Spleen (tissue), 7 donors: ENCODE data around the gene DENR.
"Not testable (repeated sequence)": the region's sequence is repeated elsewhere in the genome, so short reads cannot be mapped to it uniquely, and the experiment has no call there.

Experiments
- POLR2A ChIP-seq, 3 donors: fragments of 450-650 bp; IDR thresholded peaks; one replicate each; pipeline ENCODE4 v1.5.1; 2017; ENCODE audit warnings: antibody characterized with exemption in 3 of 3, mild to moderate bottlenecking in 1 of 3
- POLR2AphosphoS5 ChIP-seq, 3 donors: sonication (generic); formaldehyde crosslinking; IDR thresholded peaks; one replicate each; pipeline ENCODE4 v1.5.1; 2017; ENCODE audit warnings: antibody characterized with exemption in 3 of 3
- TF ChIP-seq, protein P1 (sequence below), 11 experiments: fragments of 200-600 bp in 7 of 11; fragments of 450-650 bp in 4 of 11; sonication (generic) in 4 of 11; IDR thresholded peaks in 8 of 11; conservative IDR thresholded peaks in 3 of 11; 1 replicate in 7 of 11; 2 replicates in 4 of 11; pipeline versions ENCODE4 v1.4.0 to v1.8.0; 2016 to 2021; ENCODE audit warnings: antibody characterized with exemption in 11 of 11, inconsistent platforms in 4 of 11, mild to moderate bottlenecking in 1 of 11
- donor health status: DM: no; HTN: no; CAD: no; lungs with moderate emphysema.
- donor health status: DM: no; HTN: no; CAD: no.
- donor health status: DM: no; HTN: no; CAD: no.

DNA sequence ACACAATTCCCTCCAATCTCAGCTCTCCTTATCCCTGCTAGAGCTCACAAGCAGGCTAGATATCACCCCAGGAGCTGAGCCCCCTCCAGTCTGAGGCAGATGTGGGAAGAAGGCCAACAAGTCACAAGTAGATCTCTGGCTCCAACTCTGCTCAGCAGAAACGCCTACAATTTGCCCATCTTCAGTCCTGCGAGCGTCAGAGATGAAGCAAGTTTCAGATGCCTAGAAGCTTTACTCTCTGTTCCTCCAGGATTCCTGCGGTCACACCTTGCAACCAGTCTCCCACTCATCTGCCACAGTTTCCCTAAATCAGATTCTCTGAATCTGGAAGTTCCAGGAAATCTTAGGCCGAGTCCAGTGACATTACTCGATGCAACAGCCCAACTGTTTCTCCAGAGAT is 37.4 kb upstream of the DENR start:
- TF ChIP-seq, protein P1, sequence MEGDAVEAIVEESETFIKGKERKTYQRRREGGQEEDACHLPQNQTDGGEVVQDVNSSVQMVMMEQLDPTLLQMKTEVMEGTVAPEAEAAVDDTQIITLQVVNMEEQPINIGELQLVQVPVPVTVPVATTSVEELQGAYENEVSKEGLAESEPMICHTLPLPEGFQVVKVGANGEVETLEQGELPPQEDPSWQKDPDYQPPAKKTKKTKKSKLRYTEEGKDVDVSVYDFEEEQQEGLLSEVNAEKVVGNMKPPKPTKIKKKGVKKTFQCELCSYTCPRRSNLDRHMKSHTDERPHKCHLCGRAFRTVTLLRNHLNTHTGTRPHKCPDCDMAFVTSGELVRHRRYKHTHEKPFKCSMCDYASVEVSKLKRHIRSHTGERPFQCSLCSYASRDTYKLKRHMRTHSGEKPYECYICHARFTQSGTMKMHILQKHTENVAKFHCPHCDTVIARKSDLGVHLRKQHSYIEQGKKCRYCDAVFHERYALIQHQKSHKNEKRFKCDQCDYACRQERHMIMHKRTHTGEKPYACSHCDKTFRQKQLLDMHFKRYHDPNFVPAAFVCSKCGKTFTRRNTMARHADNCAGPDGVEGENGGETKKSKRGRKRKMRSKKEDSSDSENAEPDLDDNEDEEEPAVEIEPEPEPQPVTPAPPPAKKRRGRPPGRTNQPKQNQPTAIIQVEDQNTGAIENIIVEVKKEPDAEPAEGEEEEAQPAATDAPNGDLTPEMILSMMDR (IDR thresholded peaks at IDR 0.05 in 8 of 11, conservative IDR thresholded peaks at IDR 0.05 in 3 of 11), result not testable (repeated sequence)
- not testable (repeated sequence) for TF ChIP-seq POLR2AphosphoS5, POLR2A (IDR thresholded peaks at IDR 0.05)
